HepG2 (cell line): ENCODE data around the gene AGBL2. TPM values are rescaled to one million over a fixed set of nuclear protein-coding genes. Genes with fewer than 3 reads are reported as not detected.

Experiments used
- ATAC-seq: fragments of 200-7000 bp; cut with Tn5 transposase; 3 replicates; pipeline ENCODE4 v1.9.1; 2020; ENCODE audit warnings: mild to moderate bottlenecking, moderate library complexity
- BruUV-seq: library from RNA; stranded (reverse); fragments of 400-500 nt; replicated peaks from 2 replicates; lab custom pipeline; 2021; lab: Mats Ljungman, UMichigan
- CTCF ChIA-PET: fragments of 300-600 bp; formaldehyde crosslinking; extraction: SDS; loops from one replicate; lab custom pipeline; 2021; ENCODE audit warnings: low total read pairs, inconsistent platforms, low intra/inter-chr PET ratio; lab: Yijun Ruan, JAX
- POLR2A ChIA-PET: fragments of 350-600 bp; sonication (Branson Sonifier 250); formaldehyde crosslinking; loops from one replicate; lab custom pipeline; 2020; ENCODE audit warnings: antibody characterized with exemption, inconsistent platforms; lab: Yijun Ruan, JAX
- DNase-seq: peaks from one replicate; pipeline ENCODE4 v3.0.0-alpha.2; 2015; ENCODE audit warnings: low spot score
- FAIRE-seq: peaks from 3 replicates; lab custom pipeline; 2011; peaks lifted over from hg19 to GRCh38; lab: Jason Lieb, UNC
- H2AFZ ChIP-seq: one replicate; pipeline ENCODE4 v1.6.1; 2011; ENCODE audit warnings: low read length, inconsistent platforms
- H3K27ac ChIP-seq: fragments of 300-600 bp; 3 replicates; pipeline ENCODE4 v1.8.0; 2011; ENCODE audit warnings: mixed run types, mild to moderate bottlenecking, mixed read lengths, low read length, inconsistent platforms; ENCODE audit not compliant: insufficient read depth; ENCODE audit errors: extremely low read length
- H3K27me3 ChIP-seq, 2 experiments: fragments of 200-600 bp in 1 of 2; 2 replicates in 1 of 2; 3 replicates in 1 of 2; pipeline versions ENCODE4 v1.6.0 to v1.8.0; 2011; ENCODE audit warnings: low read length in 2 of 2, mild to moderate bottlenecking in 2 of 2, moderate library complexity in 2 of 2, inconsistent platforms in 1 of 2; ENCODE audit not compliant: insufficient read depth in 2 of 2, control insufficient read depth in 1 of 2
- H3K36me3 ChIP-seq, 2 experiments: fragments of 200-600 bp in 1 of 2; replicated peaks in 1 of 2; 2 replicates in 1 of 2; 3 replicates in 1 of 2; pipeline versions ENCODE4 v1.5.1 to v1.8.0; 2011; ENCODE audit warnings: low read length in 2 of 2, inconsistent platforms in 1 of 2; ENCODE audit not compliant: insufficient read depth in 2 of 2, control insufficient read depth in 1 of 2
- H3K4me1 ChIP-seq: 2 replicates; pipeline ENCODE4 v1.5.1; 2012; ENCODE audit warnings: low read length, inconsistent platforms; ENCODE audit not compliant: insufficient read depth
- H3K4me2 ChIP-seq: 2 replicates; pipeline ENCODE4 v1.6.0; 2011; ENCODE audit warnings: low read depth, low read length, inconsistent platforms
- H3K4me3 ChIP-seq, 3 experiments: fragments of 200-600 bp in 1 of 3; sonication (generic), shearing (Covaris generic) in 1 of 3; replicated peaks in 1 of 3; 2 replicates each; pipeline ENCODE4 v1.5.1; 2011 to 2016; ENCODE audit warnings: low read length in 3 of 3, inconsistent platforms in 2 of 3, low read depth in 2 of 3, mild to moderate bottlenecking in 2 of 3, control low read depth in 1 of 3, mixed read lengths in 1 of 3; ENCODE audit not compliant: insufficient read depth in 1 of 3
- H3K79me2 ChIP-seq: one replicate; pipeline ENCODE4 v1.6.1; 2011; ENCODE audit warnings: low read length, inconsistent platforms; ENCODE audit not compliant: insufficient read depth
- H3K9ac ChIP-seq: 2 replicates; pipeline ENCODE4 v1.6.0; 2011; ENCODE audit warnings: mild to moderate bottlenecking, low read depth, low read length, inconsistent platforms; ENCODE audit not compliant: insufficient read depth
- H3K9me3 ChIP-seq: 2 replicates; pipeline ENCODE4 v1.5.1; 2012; ENCODE audit warnings: mild to moderate bottlenecking, low read length
- H4K20me1 ChIP-seq: 2 replicates; pipeline ENCODE4 v1.6.0; 2011; ENCODE audit warnings: inconsistent platforms, mild to moderate bottlenecking, low read length, moderate library complexity; ENCODE audit not compliant: insufficient read depth
- ARID4A ChIP-seq: sonication (generic); formaldehyde crosslinking; IDR thresholded peaks from 2 replicates; pipeline ENCODE4 v1.5.0; 2020; ENCODE audit warnings: mild to moderate bottlenecking, missing genetic modification reagents, borderline replicate concordance
- ATM ChIP-seq: fragments of 450-650 bp; IDR thresholded peaks from 2 replicates; pipeline ENCODE4 v1.7.1; 2017; ENCODE audit warnings: mild to moderate bottlenecking, borderline replicate concordance
- CCAR2 ChIP-seq: fragments of 200-400 bp; formaldehyde crosslinking; optimal IDR thresholded peaks from 2 replicates; pipeline ENCODE3; 2018; ENCODE audit warnings: low read depth, mild to moderate bottlenecking, low read length, moderate library complexity
- GRHL1 ChIP-seq: sonication (generic); formaldehyde crosslinking; conservative IDR thresholded peaks from 2 replicates; pipeline ENCODE4 v1.8.0; 2022; ENCODE audit warnings: missing genetic modification reagents
- KLF13 ChIP-seq: sonication (generic); formaldehyde crosslinking; IDR thresholded peaks from 2 replicates; pipeline ENCODE4 v1.4.0; 2020; ENCODE audit warnings: mild to moderate bottlenecking, missing genetic modification reagents
- MAFK ChIP-seq, 2 experiments: IDR thresholded peaks in 1 of 2; conservative IDR thresholded peaks in 1 of 2; 2 replicates each; pipeline ENCODE4 v1.6.1; 2011; ENCODE audit warnings: improper control_type of control experiment in 2 of 2, low read length in 2 of 2
- SALL2 ChIP-seq: sonication (generic); formaldehyde crosslinking; IDR thresholded peaks from 2 replicates; pipeline ENCODE4 v1.8.1; 2023; ENCODE audit warnings: mild to moderate bottlenecking, missing genetic modification reagents, inconsistent platforms
- SP4 ChIP-seq: sonication (generic); formaldehyde crosslinking; IDR thresholded peaks from 2 replicates; pipeline ENCODE4 v1.8.1; 2023; ENCODE audit warnings: mild to moderate bottlenecking, missing genetic modification reagents
- TAF1 ChIP-seq: sonication (generic); formaldehyde crosslinking; IDR thresholded peaks from 2 replicates; pipeline ENCODE4 v1.4.0; 2020; ENCODE audit warnings: missing genetic modification reagents
- TCF12 ChIP-seq, 2 experiments: fragments of 450-650 bp in 1 of 2; sonication (generic) in 1 of 2; formaldehyde crosslinking in 1 of 2; IDR thresholded peaks; 2 replicates each; pipeline versions ENCODE4 v1.6.1 to v1.8.0; 2017 to 2022; ENCODE audit warnings: antibody characterized with exemption in 1 of 2, mild to moderate bottlenecking in 1 of 2, missing genetic modification reagents in 1 of 2, moderate library complexity in 1 of 2
- ZNF788 ChIP-seq: sonication (generic); formaldehyde crosslinking; IDR thresholded peaks from 2 replicates; pipeline ENCODE4 v1.5.0; 2020; ENCODE audit warnings: mild to moderate bottlenecking, missing genetic modification reagents, borderline replicate concordance
- ZSCAN5A ChIP-seq: sonication (generic); formaldehyde crosslinking; IDR thresholded peaks from 2 replicates; pipeline ENCODE4 v1.8.0; 2022; ENCODE audit warnings: mild to moderate bottlenecking, missing genetic modification reagents, borderline replicate concordance
- WGBS: methylation state at CpG from one replicate; pipeline ENCODE4 v1.1.6; 2017; ENCODE audit warnings: low lambda C conversion rate; 5-methylcytosine and 5-hydroxymethylcytosine counted together
- in situ Hi-C: cut with HindIII; loops from 2 replicates; pipeline ENCODE4 v1.10.0; 2017; ENCODE audit warnings: low pct_unique_long_range_greater_than_20kb; ENCODE audit not compliant: extremely low pct_ligation_motif_present
- intact Hi-C: fragments of 100-400 bp; cut with micrococcal nuclease; formaldehyde crosslinking; loops from one replicate; pipeline ENCODE4 v1.10.0; 2022; ENCODE audit not compliant: unreplicated experiment
- polyA plus RNA-seq, 8 experiments: library from polyadenylated mRNA; depleted of rRNA in 3 of 8; stranded (reverse) in 7 of 8; unstranded in 1 of 8; fragments of >200 nt; fragmentation: Illumina TruSeq in 4 of 8; extraction: Trizol in 4 of 8; gene quantifications; 2 replicates each; pipeline versions ENCODE4 v1.2.1 to v1.2.3, GENCODE V29; 2011 to 2016; ENCODE audit warnings: low read depth in 4 of 8, missing spikeins in 1 of 8, mixed read lengths in 1 of 8; ENCODE audit not compliant: insufficient read depth in 1 of 8
- total RNA-seq, 5 experiments: library from RNA; depleted of rRNA; stranded (reverse); fragments of >200 nt; fragmentation: Illumina TruSeq; extraction: Trizol; gene quantifications; 2 replicates each; pipeline ENCODE4 v1.2.3, GENCODE V29; 2016; ENCODE audit warnings: low read depth in 1 of 5

The AGBL2 gene
- total and polyA plus RNA-seq, 2 of the 13 experiments (the other 11 are each of a cell fraction or from before 2014, with no cell fraction given) = 1.6 to 5.7 TPM

- H3K4me2 ChIP-seq = peak overlapping the region; percentile 12; the same call in 1 of the 2 replicates
- H3K27ac ChIP-seq = no peak overlapping the region
- no peaks in the 10 kb centered on the region for H3K27me3 ChIP-seq
- in situ Hi-C loops = no loop called here
- no peak overlapping the region for H3K9ac ChIP-seq
- no peaks in the 10 kb centered on the region for H3K9me3 ChIP-seq
- no peaks in the 10 kb centered on the region for H3K79me2 ChIP-seq
- ATAC-seq (peak; percentile 54; the same call in 1 of the 3 replicates), DNase-seq (no peak), FAIRE-seq (no peak)
- no peaks in the 10 kb centered on the region for H4K20me1 ChIP-seq
- BruUV-seq = no TSS peak
- H3K36me3 ChIP-seq = no peaks in the 10 kb centered on the region
- ChIA-PET POLR2A (no interaction called here), CTCF (no interaction called here)
- no peak overlapping the region for H3K4me3 ChIP-seq
- peaks cover 10% of the 10 kb centered on the region; the same call in 1 of the 2 replicates for H3K4me1 ChIP-seq
- 19% methylated on average over 6 of the region's 6 CpGs for WGBS
- H2AFZ ChIP-seq = peak overlapping the region; percentile 23
- intact Hi-C loops = no loop called here
- no peak for TF ChIP-seq TCF12 (IDR thresholded peaks at IDR 0.05)
- TF ChIP-seq TCF12 (CRISPR knock-in tag; IDR thresholded peaks at IDR 0.05) = no peak
- TF ChIP-seq ATM = no peak
- TF ChIP-seq GRHL1 (CRISPR knock-in tag) = no peak
- TF ChIP-seq KLF13 (CRISPR knock-in tag) = no peak
- TF ChIP-seq TAF1 = no peak
- no peak for TF ChIP-seq SP4 (CRISPR knock-in tag)
- no peak for TF ChIP-seq SALL2 (CRISPR knock-in tag)
- TF ChIP-seq ARID4A (CRISPR knock-in tag) = no peak
- no peak for TF ChIP-seq MAFK (conservative IDR thresholded peaks at IDR 0.05 in 1 of 2, IDR thresholded peaks at IDR 0.05 in 1 of 2; ENCODE audit: low read length in 2 of 2)
- no peak for TF ChIP-seq ZSCAN5A
- TF ChIP-seq ZNF788 (CRISPR knock-in tag) = no peak
- no peak for TF ChIP-seq CCAR2
Measured at GRCh38 chr11:47656260-47656885, 58.8 kb downstream of the AGBL2 start.
